Ovary (tissue), 9 donors: ENCODE results near the gene ETHE1. TPM values are rescaled to one million over a fixed set of nuclear protein-coding genes. Genes with fewer than 3 reads are reported as not detected.
"Not testable (repeated sequence)": the region's sequence is repeated elsewhere in the genome, so short reads cannot be mapped to it uniquely, and the experiment has no call there.

Experiments used
- DNase-seq, 5 donors: peaks; one replicate each; pipeline ENCODE4 v3.0.0-alpha.2; 2019 to 2020
- H3K27ac ChIP-seq, 2 donors: fragments of 200-600 bp; one replicate each; pipeline versions ENCODE4 v1.5.1 to v1.8.0; 2019 to 2022
- H3K27me3 ChIP-seq: fragments of 200-600 bp; one replicate; pipeline ENCODE4 v1.8.0; 2022
- H3K36me3 ChIP-seq: fragments of 200-600 bp; sonication (generic); one replicate; pipeline ENCODE4 v1.5.1; 2019
- H3K4me1 ChIP-seq: one replicate; pipeline ENCODE4 v1.8.1; 2013; ENCODE audit warnings: mild to moderate bottlenecking, moderate library complexity; ENCODE audit not compliant: insufficient read depth
- H3K4me3 ChIP-seq: fragments of 200-600 bp; sonication (generic); one replicate; pipeline ENCODE4 v1.5.1; 2017
- H3K9me3 ChIP-seq, 2 donors: fragments of 200-600 bp in 1 of 2; sonication (generic) in 1 of 2; one replicate each; pipeline versions ENCODE4 v1.5.1 to v1.8.1; 2013 to 2019; ENCODE audit warnings: mild to moderate bottlenecking in 1 of 2, moderate library complexity in 1 of 2
- CTCF ChIP-seq, 3 donors: fragments of 450-650 bp in 2 of 3; fragments of 200-600 bp in 1 of 3; IDR thresholded peaks; one replicate each; pipeline versions ENCODE4 v1.5.1 to v1.8.0; 2016 to 2022; ENCODE audit warnings: antibody characterized with exemption in 3 of 3, mild to moderate bottlenecking in 1 of 3
- EP300 ChIP-seq: sonication (generic); formaldehyde crosslinking; IDR thresholded peaks from one replicate; pipeline ENCODE4 v1.6.1; 2017; ENCODE audit warnings: antibody characterized with exemption
- POLR2A ChIP-seq: fragments of 450-650 bp; IDR thresholded peaks from one replicate; pipeline ENCODE4 v1.6.1; 2017; ENCODE audit warnings: antibody characterized with exemption, mild to moderate bottlenecking, moderate library complexity
- WGBS, 3 donors: extraction: QIAGEN DNeasy Blood & Tissue Kit in 1 of 3; methylation state at CpG; one replicate each; pipeline versions ENCODE4 v1.1.5 to v1.1.7; 2013 to 2017; 5-methylcytosine and 5-hydroxymethylcytosine counted together
- intact Hi-C, 4 donors: fragments of 100-400 bp; cut with DNase I; formaldehyde crosslinking; loops; one replicate each; pipeline versions ENCODE4 v1.11.0 to v1.15.1; 2022 to 2023
- polyA plus RNA-seq, 2 donors: library from polyadenylated mRNA; stranded (reverse); fragments of 200-250 nt in 1 of 2; fragments of 350-450 nt in 1 of 2; fragmentation: Illumina TruSeq in 1 of 2; extraction: RNeasy Lipid Tissue Mini Kit (QIAGEN cat#74804) in 1 of 2; gene quantifications; one replicate each; pipeline ENCODE4 v1.2.3, GENCODE V29; 2013 to 2014
- total RNA-seq, 7 donors: library from RNA; depleted of rRNA in 2 of 7; stranded (reverse); fragments of >200 nt in 2 of 7; fragmentation: NEBNext Ultra II Directional in 3 of 7; extraction: Animal tissue kit (Norgen Biotek cat#: 25700) in 3 of 7; gene quantifications; one replicate each; pipeline versions ENCODE4 v1.1.0 to v1.2.4, GENCODE V29; 2016 to 2023
- donor health status: DM: no; HTN: no; CAD: no; lungs with moderate emphysema.
- donor health status: DM: no; HTN: no; CAD: no.
- donor health status: Bipolar disorder and iron deficiency.
- donor health status: DM: yes; HTN: yes; CAD: no.
- donor health status: DM: no; HTN: no; CAD: no.
- donor health status: DM: yes; HTN: yes; CAD: no.

ETHE1 gene
- total and polyA plus RNA-seq, 9 donors = 16.1 to 28.7 (median 24.0) TPM

- 61 to 92% (median 79%) methylated on average over 4 of the region's 4 CpGs for WGBS, 3 donors
- no peaks in the 10 kb centered on the region for H3K4me1 ChIP-seq
- DNase-seq = no peak
- H3K27me3 ChIP-seq = no peaks in the 10 kb centered on the region
- no peaks in the 10 kb centered on the region for H3K9me3 ChIP-seq
- H3K36me3 ChIP-seq = no peaks in the 10 kb centered on the region
- no peak overlapping the region for H3K4me3 ChIP-seq
- TF ChIP-seq CTCF (IDR thresholded peaks at IDR 0.05) (no peak), POLR2A (no peak), EP300 (no peak)
- H3K27ac ChIP-seq = no peak overlapping the region
- intact Hi-C loops = loop anchor here in 1 of 4 donors (10.0 kb wide), 1 partner anchor 101 kb away; no protein-coding TSS in a partner anchor
These were observed 26.7 kb upstream of the ETHE1 start for GRCh38 chr19:43553656-43554055.

- Histone ChIP-seq H3K27me3 (no peaks in the 10 kb centered on the region), H3K4me3 (no peak overlapping the region), H3K36me3 (no peaks in the 10 kb centered on the region), H3K4me1 (no peaks in the 10 kb centered on the region), H3K27ac (no peak overlapping the region), H3K9me3 (no peaks in the 10 kb centered on the region)
- TF ChIP-seq EP300 (no peak), CTCF (IDR thresholded peaks at IDR 0.05) (no peak), POLR2A (no peak)
- WGBS, 3 donors = 58 to 72% (median 65%) methylated on average over 3 of the region's 3 CpGs
- DNase-seq = no peak
- intact Hi-C loops = loop anchor here in 1 of 4 donors (10.0 kb wide), 1 partner anchor 102 kb away; no protein-coding TSS in a partner anchor
These were observed 25.6 kb upstream of the ETHE1 start for GRCh38 chr19:43552616-43553015.

GRCh38 chr19:43552198-43552450 lies 25.1 kb upstream of the ETHE1 start:
- Histone ChIP-seq H3K9me3 (no peaks in the 10 kb centered on the region), H3K4me1 (no peaks in the 10 kb centered on the region), H3K4me3 (no peak overlapping the region), H3K27ac (no peak overlapping the region), H3K36me3 (no peaks in the 10 kb centered on the region), H3K27me3 (no peaks in the 10 kb centered on the region)
- no peak for TF ChIP-seq POLR2A
- no peak for DNase-seq
- WGBS, 3 donors = 56 to 88% (median 75%) methylated on average over 3 of the region's 3 CpGs
- intact Hi-C loops = loop anchor here in 1 of 4 donors (10.0 kb wide), 1 partner anchor 103 kb away; no protein-coding TSS in a partner anchor

GRCh38 chr19:43551399-43552197 lies 24.6 kb upstream of the ETHE1 start:
- Histone ChIP-seq H3K4me3 (no peak overlapping the region), H3K36me3 (no peaks in the 10 kb centered on the region), H3K4me1 (no peaks in the 10 kb centered on the region), H3K27me3 (no peaks in the 10 kb centered on the region), H3K27ac (no peak overlapping the region), H3K9me3 (no peaks in the 10 kb centered on the region)
- intact Hi-C loops = loop anchor here in 1 of 4 donors (10.0 kb wide), 1 partner anchor 103 kb away; no protein-coding TSS in a partner anchor
- 88 to 89% (median 89%) methylated on average over 23 of the region's 23 CpGs for WGBS, 3 donors
- TF ChIP-seq EP300 = no peak
- no peak for TF ChIP-seq CTCF (IDR thresholded peaks at IDR 0.05)
- no peak for TF ChIP-seq POLR2A
- no peak for DNase-seq

GRCh38 chr19:43548706-43549105 lies 21.7 kb upstream of the ETHE1 start:
- Histone ChIP-seq H3K36me3 (no peaks in the 10 kb centered on the region), H3K9me3 (no peaks in the 10 kb centered on the region), H3K4me1 (no peaks in the 10 kb centered on the region), H3K27ac (no peak overlapping the region), H3K27me3 (no peaks in the 10 kb centered on the region), H3K4me3 (no peak overlapping the region)
- TF ChIP-seq EP300 = no peak
- TF ChIP-seq CTCF (IDR thresholded peaks at IDR 0.05) = no peak
- no peak for TF ChIP-seq POLR2A
- 79 to 87% (median 82%) methylated on average over 2 of the region's 2 CpGs for WGBS, 3 donors
- no peak for DNase-seq
- intact Hi-C loops = no loop called here

- H3K4me1 ChIP-seq, H3K36me3 ChIP-seq, H3K4me3 ChIP-seq, H3K27ac ChIP-seq, H3K9me3 ChIP-seq, H3K27me3 ChIP-seq, intact Hi-C loops, DNase-seq: not testable (repeated sequence)
- 76 to 89% (median 86%) methylated on average over 9 to 20 of the region's 24 CpGs for WGBS, 3 donors
These were observed 20.9 kb upstream of the ETHE1 start for GRCh38 chr19:43547926-43548325.
